Measurements from ENCODE around the gene ALB. TPM values are rescaled to one million over a fixed set of nuclear protein-coding genes. Genes with fewer than 3 reads are reported as not detected.

ALB gene
- total RNA-seq, 1 experiment from 2014 or later: 0.22 TPM

GRCh38 chr4:73440653-73441052 is 36.6 kb downstream of the ALB start:
- no TSS peak for BruUV-seq (replicated peaks)
- no peak overlapping the region for H3K4me3 ChIP-seq (ENCODE audit: low read length)
- H3K27me3 ChIP-seq (ENCODE audit: low read length): peaks cover 13% of the 10 kb centered on the region; the same call in 1 of the 2 replicates
- H3K4me2 ChIP-seq (ENCODE audit: low read length): no peak overlapping the region
- H3K9ac ChIP-seq (ENCODE audit: low read length): no peak overlapping the region
- H3K4me1 ChIP-seq (ENCODE audit: insufficient read depth, low read length): peaks cover 20% of the 10 kb centered on the region
- ATAC-seq: no peak
- DNase-seq: no peak
- no peaks in the 10 kb centered on the region for H3K9me3 ChIP-seq (ENCODE audit: low read length)
- intact Hi-C loops (cut with micrococcal nuclease): no loop called here
- H3K9me2 ChIP-seq (replicated peaks; ENCODE audit: low read length): no peaks in the 10 kb centered on the region
- POLR2A ChIA-PET (ENCODE audit: unreplicated experiment): no interaction called here
- no peak for TF ChIP-seq CTCF (conservative IDR thresholded peaks at IDR 0.05; ENCODE audit: low read depth, low read length)
- no peak for TF ChIP-seq EZH2 (IDR thresholded peaks at IDR 0.05; ENCODE audit: low read length, unreplicated experiment)
- no peak for TF ChIP-seq EZH2phosphoT487 (IDR thresholded peaks at IDR 0.05; ENCODE audit: borderline replicate concordance, low read length)
- no peak overlapping the region for H3K27ac ChIP-seq (ENCODE audit: low read length)
- no peak overlapping the region for H2AFZ ChIP-seq (ENCODE audit: low read length)
- no peaks in the 10 kb centered on the region for H3F3A ChIP-seq (ENCODE audit: low read length, unreplicated experiment)
- H3K36me3 ChIP-seq (ENCODE audit: low read depth, low read length): no peaks in the 10 kb centered on the region
- CTCF ChIA-PET: no interaction called here
- H3K79me2 ChIP-seq (ENCODE audit: low read length): no peaks in the 10 kb centered on the region
- no peaks in the 10 kb centered on the region for H4K20me1 ChIP-seq (ENCODE audit: low read length)

- Histone ChIP-seq H3K27me3 (ENCODE audit: low read length) (peaks cover 6% of the 10 kb centered on the region; the same call in 1 of the 2 replicates), H4K20me1 (ENCODE audit: low read length) (no peaks in the 10 kb centered on the region), H3K9me2 (replicated peaks; ENCODE audit: low read length) (no peaks in the 10 kb centered on the region), H3F3A (ENCODE audit: low read length, unreplicated experiment) (no peaks in the 10 kb centered on the region), H2AFZ (ENCODE audit: low read length) (peak overlapping the region; percentile 19; the same call in 1 of the 2 replicates), H3K27ac (ENCODE audit: low read length) (no peak overlapping the region), H3K4me2 (ENCODE audit: low read length) (peak overlapping the region; percentile 68), H3K79me2 (ENCODE audit: low read length) (no peaks in the 10 kb centered on the region), H3K36me3 (ENCODE audit: low read depth, low read length) (no peaks in the 10 kb centered on the region), H3K9me3 (ENCODE audit: low read length) (no peaks in the 10 kb centered on the region), H3K4me3 (ENCODE audit: low read length) (peak overlapping the region; percentile 52), H3K9ac (ENCODE audit: low read length) (no peak overlapping the region), H3K4me1 (ENCODE audit: insufficient read depth, low read length) (peaks cover 20% of the 10 kb centered on the region)
- intact Hi-C loops (cut with micrococcal nuclease): no loop called here
- TF ChIP-seq CTCF (conservative IDR thresholded peaks at IDR 0.05; ENCODE audit: low read depth, low read length) (no peak), EZH2phosphoT487 (IDR thresholded peaks at IDR 0.05; ENCODE audit: borderline replicate concordance, low read length) (no peak), EZH2 (IDR thresholded peaks at IDR 0.05; ENCODE audit: low read length, unreplicated experiment) (no peak)
- DNase-seq (peak; percentile 56), ATAC-seq (peak; percentile 66)
- BruUV-seq (replicated peaks): no TSS peak
- ChIA-PET CTCF (interaction anchor here (1.0 kb wide), 1 partner anchor 101 kb away, joined by 6 read pairs; no protein-coding TSS in a partner anchor), POLR2A (ENCODE audit: unreplicated experiment) (no interaction called here)
These were observed 38.2 kb downstream of the ALB start for GRCh38 chr4:73442275-73442674.

- Histone ChIP-seq H3K9me2 (replicated peaks; ENCODE audit: low read length) (no peaks in the 10 kb centered on the region), H3K4me1 (ENCODE audit: insufficient read depth, low read length) (peaks cover 20% of the 10 kb centered on the region), H3K9me3 (ENCODE audit: low read length) (no peaks in the 10 kb centered on the region), H3K9ac (ENCODE audit: low read length) (no peak overlapping the region), H4K20me1 (ENCODE audit: low read length) (no peaks in the 10 kb centered on the region), H3K4me3 (ENCODE audit: low read length) (no peak overlapping the region), H3K36me3 (ENCODE audit: low read depth, low read length) (no peaks in the 10 kb centered on the region), H3K79me2 (ENCODE audit: low read length) (no peaks in the 10 kb centered on the region), H3K4me2 (ENCODE audit: low read length) (no peak overlapping the region), H3K27me3 (ENCODE audit: low read length) (peaks cover 7% of the 10 kb centered on the region; the same call in 1 of the 2 replicates), H2AFZ (ENCODE audit: low read length) (no peak overlapping the region), H3F3A (ENCODE audit: low read length, unreplicated experiment) (no peaks in the 10 kb centered on the region), H3K27ac (ENCODE audit: low read length) (no peak overlapping the region)
- ATAC-seq: no peak
- CTCF ChIA-PET: interaction anchor here (1.1 kb wide), 1 partner anchor 102 kb away, joined by 6 read pairs; no protein-coding TSS in a partner anchor
- BruUV-seq (replicated peaks): no TSS peak
- intact Hi-C loops (cut with micrococcal nuclease): no loop called here
- no peak for DNase-seq
- TF ChIP-seq EZH2 (IDR thresholded peaks at IDR 0.05; ENCODE audit: low read length, unreplicated experiment) (no peak), CTCF (conservative IDR thresholded peaks at IDR 0.05; ENCODE audit: low read depth, low read length) (no peak), EZH2phosphoT487 (IDR thresholded peaks at IDR 0.05; ENCODE audit: borderline replicate concordance, low read length) (no peak)
- POLR2A ChIA-PET (ENCODE audit: unreplicated experiment): interaction anchor here (0.6 kb wide), 1 partner anchor 77 kb away, joined by 5 read pairs; no protein-coding TSS in a partner anchor
These were observed 39.1 kb downstream of the ALB start for GRCh38 chr4:73443224-73443623.

All from PC-3 (cell line).